ENCODE measurements around the gene MMEL1.

DNA sequence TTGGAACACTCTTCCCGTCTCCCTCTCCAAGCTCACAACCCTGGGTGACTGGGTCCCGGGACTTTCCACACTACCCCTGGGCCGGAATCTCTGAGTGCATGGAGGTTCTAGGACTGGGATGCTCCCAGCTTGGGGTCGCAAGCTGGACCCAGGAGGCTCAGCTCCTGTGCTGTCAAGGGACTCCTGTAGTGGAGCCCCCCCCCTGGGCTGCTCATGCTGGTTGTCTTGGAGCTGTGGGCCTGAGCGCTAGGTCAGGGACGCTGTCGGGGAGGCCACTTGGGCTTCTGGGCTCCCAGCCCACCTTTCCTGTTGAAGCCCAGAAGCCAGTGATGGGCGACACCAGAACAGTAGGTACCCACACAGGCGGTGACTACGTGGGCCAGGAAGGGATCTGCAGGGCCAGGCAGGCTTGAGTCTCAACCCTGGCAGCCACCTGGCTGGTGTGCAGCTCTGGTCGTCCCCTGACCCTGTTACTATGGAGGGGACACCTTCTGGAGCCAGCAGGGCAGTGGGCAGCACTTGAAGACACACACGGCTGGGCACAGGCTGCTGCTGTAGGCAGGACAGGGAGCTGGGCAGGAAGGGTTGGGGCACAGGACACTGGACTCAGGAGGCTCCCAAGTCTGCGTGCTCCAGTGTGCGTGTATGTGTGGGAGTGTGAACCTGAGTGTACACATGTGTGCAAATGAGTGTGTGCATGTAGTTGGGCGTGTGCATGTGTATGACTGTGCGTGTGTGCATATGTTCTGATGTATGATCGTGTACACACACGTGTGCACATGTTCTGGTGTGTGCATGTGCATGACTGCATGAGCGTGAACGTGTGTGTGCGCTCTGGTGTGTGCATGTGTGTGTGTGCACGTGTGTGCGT, 3.0 kb downstream of the MMEL1 start:
- no peak for TF ChIP-seq EP300 (IDR thresholded peaks at IDR 0.05)
- no peak for TF ChIP-seq POLR2A (IDR thresholded peaks at IDR 0.05)

Measured in sigmoid colon (tissue), 4 donors.